DOHH2 (cell line): ENCODE data around the gene C16orf95.

Source experiments
- H3F3A ChIP-seq: fragments of 200-600 bp; sonication (generic), shearing (Covaris generic); 2 replicates; pipeline ENCODE4 v1.6.0; 2016; ENCODE audit warnings: antibody characterized with exemption, mild to moderate bottlenecking; ENCODE audit not compliant: control insufficient read depth, insufficient read depth
- H3K27ac ChIP-seq: fragments of 200-600 bp; sonication (generic); 2 replicates; pipeline ENCODE4 v1.5.1; 2014; ENCODE audit warnings: low read depth, mild to moderate bottlenecking, low read length, moderate library complexity
- H3K27me3 ChIP-seq: fragments of 200-600 bp; sonication (generic); 2 replicates; pipeline ENCODE4 v1.6.1; 2014; ENCODE audit warnings: mild to moderate bottlenecking, low read length, mixed read lengths; ENCODE audit not compliant: control insufficient read depth
- H3K36me3 ChIP-seq: fragments of 200-600 bp; sonication (generic); 2 replicates; pipeline ENCODE4 v1.6.1; 2014; ENCODE audit warnings: mild to moderate bottlenecking, low read length, moderate library complexity, mixed read lengths; ENCODE audit not compliant: control insufficient read depth
- H3K4me1 ChIP-seq: fragments of 200-600 bp; sonication (generic); 2 replicates; pipeline ENCODE4 v1.6.1; 2014; ENCODE audit warnings: mild to moderate bottlenecking, low read length, mixed read lengths; ENCODE audit not compliant: control insufficient read depth
- H3K4me2 ChIP-seq: fragments of 200-600 bp; sonication (generic); 2 replicates; pipeline ENCODE4 v1.6.0; 2014; ENCODE audit warnings: mild to moderate bottlenecking, low read length, moderate library complexity
- H3K4me3 ChIP-seq: fragments of 200-600 bp; sonication (generic); 2 replicates; pipeline ENCODE4 v1.5.1; 2014; ENCODE audit warnings: mild to moderate bottlenecking, low read length, mixed read lengths
- H3K79me2 ChIP-seq: fragments of 200-600 bp; sonication (generic); 2 replicates; pipeline ENCODE4 v1.6.1; 2014; ENCODE audit warnings: mild to moderate bottlenecking, low read length, mixed read lengths; ENCODE audit not compliant: control insufficient read depth
- H3K9me2 ChIP-seq: fragments of 200-600 bp; sonication (generic); replicated peaks from 2 replicates; pipeline ENCODE4 v1.6.1; 2014; ENCODE audit warnings: mild to moderate bottlenecking, low read length, mixed read lengths; ENCODE audit not compliant: control insufficient read depth
- H3K9me3 ChIP-seq: fragments of 200-600 bp; sonication (generic); 2 replicates; pipeline ENCODE4 v1.6.1; 2014; ENCODE audit warnings: antibody characterized with exemption, low read length, mixed read lengths; ENCODE audit not compliant: control insufficient read depth, insufficient read depth
- H4K20me1 ChIP-seq: fragments of 200-600 bp; sonication (generic); 2 replicates; pipeline ENCODE4 v1.6.0; 2014; ENCODE audit warnings: low read depth, mild to moderate bottlenecking, antibody characterized with exemption, low read length, moderate library complexity; ENCODE audit not compliant: control insufficient read depth, insufficient read depth
- EZH2phosphoT487 ChIP-seq: fragments of 200-600 bp; sonication (generic); IDR thresholded peaks from 2 replicates; pipeline ENCODE4 v1.6.1; 2017; ENCODE audit warnings: borderline replicate concordance, mild to moderate bottlenecking, antibody characterized with exemption, low read length, moderate library complexity, mixed read lengths
- TF ChIP-seq, protein P1 (sequence below): fragments of 200-600 bp; sonication (generic); IDR thresholded peaks from one replicate; pipeline ENCODE4 v1.5.1; 2014; ENCODE audit warnings: antibody characterized with exemption, mild to moderate bottlenecking, low read depth, low read length; ENCODE audit not compliant: poor library complexity, severe bottlenecking

The C16orf95 gene

DNA sequence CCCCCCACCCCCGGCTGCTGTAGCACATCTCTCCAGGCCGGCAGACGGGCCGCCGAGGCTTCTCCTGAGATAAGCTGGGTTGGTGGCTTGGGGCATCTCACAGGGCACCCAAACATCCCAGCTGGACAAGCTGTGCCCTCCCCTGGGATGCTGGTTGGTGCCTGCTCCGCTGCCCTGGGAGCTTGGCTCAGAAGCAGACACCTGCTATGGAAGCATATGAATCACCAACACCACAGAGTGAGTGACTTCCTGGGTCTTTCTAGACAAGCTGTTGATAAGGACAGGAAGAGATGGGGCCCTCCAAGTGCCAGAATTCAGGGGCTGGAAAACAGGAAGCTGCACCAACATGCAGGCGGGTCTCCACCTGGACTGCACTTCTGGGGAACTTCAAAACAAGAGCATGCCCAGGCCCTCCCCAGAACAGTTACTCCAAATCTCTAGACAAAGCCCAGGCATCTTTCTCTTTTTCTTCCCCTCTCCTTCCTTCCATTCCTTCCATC lies 13.7 kb downstream of the C16orf95 start:
- no peaks in the 10 kb centered on the region for H3K9me2 ChIP-seq
- H3K27me3 ChIP-seq = no peaks in the 10 kb centered on the region
- H3K9me3 ChIP-seq = no peaks in the 10 kb centered on the region
- TF ChIP-seq EZH2phosphoT487 = no peak
- TF ChIP-seq, protein P1, sequence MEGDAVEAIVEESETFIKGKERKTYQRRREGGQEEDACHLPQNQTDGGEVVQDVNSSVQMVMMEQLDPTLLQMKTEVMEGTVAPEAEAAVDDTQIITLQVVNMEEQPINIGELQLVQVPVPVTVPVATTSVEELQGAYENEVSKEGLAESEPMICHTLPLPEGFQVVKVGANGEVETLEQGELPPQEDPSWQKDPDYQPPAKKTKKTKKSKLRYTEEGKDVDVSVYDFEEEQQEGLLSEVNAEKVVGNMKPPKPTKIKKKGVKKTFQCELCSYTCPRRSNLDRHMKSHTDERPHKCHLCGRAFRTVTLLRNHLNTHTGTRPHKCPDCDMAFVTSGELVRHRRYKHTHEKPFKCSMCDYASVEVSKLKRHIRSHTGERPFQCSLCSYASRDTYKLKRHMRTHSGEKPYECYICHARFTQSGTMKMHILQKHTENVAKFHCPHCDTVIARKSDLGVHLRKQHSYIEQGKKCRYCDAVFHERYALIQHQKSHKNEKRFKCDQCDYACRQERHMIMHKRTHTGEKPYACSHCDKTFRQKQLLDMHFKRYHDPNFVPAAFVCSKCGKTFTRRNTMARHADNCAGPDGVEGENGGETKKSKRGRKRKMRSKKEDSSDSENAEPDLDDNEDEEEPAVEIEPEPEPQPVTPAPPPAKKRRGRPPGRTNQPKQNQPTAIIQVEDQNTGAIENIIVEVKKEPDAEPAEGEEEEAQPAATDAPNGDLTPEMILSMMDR = no peak
- no peaks in the 10 kb centered on the region for H3F3A ChIP-seq
- H3K4me1 ChIP-seq = 0 out of 2 replicates have a peak, but pooled peaks cover 3% of the 10 kb centered on the region
- no peak overlapping the region for H3K4me2 ChIP-seq
- H3K4me3 ChIP-seq = no peak overlapping the region
- H3K79me2 ChIP-seq = no peaks in the 10 kb centered on the region
- H3K36me3 ChIP-seq = no peaks in the 10 kb centered on the region; the same call in 1 of the 2 replicates
- no peaks in the 10 kb centered on the region for H4K20me1 ChIP-seq
- H3K27ac ChIP-seq = no peak overlapping the region

DNA sequence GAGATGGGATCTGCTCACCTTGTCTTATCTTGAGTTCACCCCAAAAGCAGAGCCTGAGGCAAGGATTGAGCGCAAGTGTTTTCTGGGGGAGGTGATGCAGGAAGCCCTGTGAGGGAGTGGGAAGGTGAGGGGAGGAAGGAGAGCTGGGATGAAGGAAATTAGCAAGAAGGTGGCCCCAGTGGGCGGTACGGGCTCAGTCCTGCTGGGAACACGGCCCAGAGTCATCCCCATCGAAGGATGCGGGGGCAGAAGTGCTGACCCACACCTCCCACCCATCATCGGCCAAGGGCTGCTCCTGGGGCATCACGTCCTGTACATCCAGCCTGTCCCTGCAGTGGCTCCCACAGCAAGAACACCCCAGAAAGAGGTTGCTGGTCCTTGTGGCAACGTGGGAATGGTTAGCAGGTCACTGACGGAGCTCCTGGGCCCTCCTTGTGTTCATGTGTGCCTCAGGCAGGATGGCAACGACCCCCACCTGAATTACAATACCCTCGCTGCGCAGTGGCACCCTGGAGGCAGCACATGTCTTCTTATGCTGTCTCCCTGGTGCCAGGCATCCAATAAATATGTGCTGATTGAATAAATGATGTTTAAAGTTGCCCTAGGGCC lies 18.2 kb downstream of the C16orf95 start:
- H3K27ac ChIP-seq = no peak overlapping the region
- TF ChIP-seq, protein P1 = no peak
- TF ChIP-seq EZH2phosphoT487 = no peak
- H3K4me3 ChIP-seq = no peak overlapping the region
- no peaks in the 10 kb centered on the region for H3K9me2 ChIP-seq
- no peaks in the 10 kb centered on the region; the same call in 1 of the 2 replicates for H3K36me3 ChIP-seq
- H3K79me2 ChIP-seq = no peaks in the 10 kb centered on the region
- peaks cover 29% of the 10 kb centered on the region for H3K4me1 ChIP-seq
- no peaks in the 10 kb centered on the region for H3F3A ChIP-seq
- no peaks in the 10 kb centered on the region for H4K20me1 ChIP-seq
- no peaks in the 10 kb centered on the region for H3K27me3 ChIP-seq
- no peaks in the 10 kb centered on the region for H3K9me3 ChIP-seq
- H3K4me2 ChIP-seq = no peak overlapping the region

DNA sequence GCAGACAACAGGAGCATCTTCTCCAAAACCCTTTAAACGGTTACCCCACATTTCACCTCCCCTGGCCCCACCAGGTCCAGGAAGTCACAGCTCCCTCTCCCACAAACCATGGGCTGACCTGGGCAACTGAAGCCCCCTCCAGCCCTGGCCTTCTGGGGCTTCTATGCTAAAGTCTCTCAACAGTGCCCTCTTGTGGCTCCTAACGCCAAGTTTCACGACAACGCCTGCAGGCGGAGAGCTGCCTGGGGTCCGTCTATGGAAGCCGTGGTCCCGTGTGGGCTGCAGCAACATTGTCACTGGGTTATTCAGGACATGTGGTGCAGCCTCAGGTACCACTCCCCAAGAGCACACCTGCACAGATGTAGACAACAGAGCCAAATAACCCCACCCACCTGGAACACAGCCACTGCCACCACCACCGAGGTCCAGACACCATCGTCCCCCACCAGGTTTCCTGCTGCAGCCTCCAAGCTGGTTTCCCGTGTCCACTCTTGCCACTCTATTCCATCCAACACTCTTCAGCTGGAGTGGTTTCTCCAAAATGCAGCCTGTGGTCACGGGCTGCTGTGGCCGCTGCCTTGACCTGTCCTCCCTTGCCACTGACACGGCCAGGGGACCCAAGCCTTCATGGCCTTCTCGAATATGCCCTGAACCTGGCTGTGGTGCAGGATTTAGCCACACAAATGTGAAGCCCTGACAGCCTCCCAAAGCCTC lies 19.1 kb downstream of the C16orf95 start:
- no peak overlapping the region for H3K4me2 ChIP-seq
- no peaks in the 10 kb centered on the region for H3K9me3 ChIP-seq
- no peaks in the 10 kb centered on the region for H3K27me3 ChIP-seq
- H3K9me2 ChIP-seq = no peaks in the 10 kb centered on the region
- no peaks in the 10 kb centered on the region for H3F3A ChIP-seq
- no peak overlapping the region for H3K4me3 ChIP-seq
- TF ChIP-seq EZH2phosphoT487 = no peak
- TF ChIP-seq, protein P1 = peak; percentile 81
- no peaks in the 10 kb centered on the region for H3K79me2 ChIP-seq
- no peaks in the 10 kb centered on the region for H4K20me1 ChIP-seq
- H3K4me1 ChIP-seq = peaks cover 26% of the 10 kb centered on the region
- H3K27ac ChIP-seq = no peak overlapping the region
- no peaks in the 10 kb centered on the region; the same call in 1 of the 2 replicates for H3K36me3 ChIP-seq
